Measurements from ENCODE around the gene ZNF536. TPM values are rescaled to one million over a fixed set of nuclear protein-coding genes. Genes with fewer than 3 reads are reported as not detected.

Gene ZNF536
- total RNA-seq, 1 experiment from 2014 or later, result not detected

GRCh38 chr19:30546332-30546731 is 174.1 kb downstream of the ZNF536 start:
- Mint-ChIP-seq H3K9me3 (peaks cover 0 to 4% of the 10 kb centered on the region in 2 experiments; a peak in 1 of 5 replicates), H3K36me3 (ENCODE audit: insufficient read depth in 1 of 3, low read depth in 3 of 3) (peaks cover 0 to 6% (median 2%) of the 10 kb centered on the region in 3 experiments; a peak in 2 of 7 replicates), H3K27ac (peak overlapping the region in 2 of 3 experiments; percentile 87; a peak in 1 of 7 replicates), H3K27me3 (ENCODE audit: low read depth) (no peaks in the 10 kb centered on the region; the same call in 1 of the 2 replicates), H3K4me3 (peak overlapping the region in 1 of 2 experiments; percentile 28; a peak in 1 of 5 replicates), H3K4me1 (peaks cover 22 to 25% of the 10 kb centered on the region in 2 experiments)
- Histone ChIP-seq H3K14ac (ENCODE audit: insufficient read depth, low read length) (no peak overlapping the region), H3K4me2 (ENCODE audit: insufficient read depth, insufficient read length, low read length) (no peak overlapping the region), H2BK120ac (ENCODE audit: low read depth, low read length, poor library complexity, severe bottlenecking) (no peak overlapping the region), H2BK20ac (ENCODE audit: low read depth, low read length, poor library complexity, severe bottlenecking) (no peak overlapping the region), H3K79me1 (ENCODE audit: insufficient read depth, low read depth, low read length, poor library complexity, severe bottlenecking) (no peaks in the 10 kb centered on the region), H4K8ac (replicated peaks; ENCODE audit: insufficient read length, low read depth, low read length) (no peak overlapping the region), H3K4me1 (ENCODE audit: insufficient read depth, low read length) (peaks cover 6% of the 10 kb centered on the region; the same call in 1 of the 2 replicates), H3K23ac (ENCODE audit: insufficient read length, low read depth, low read length) (no peak overlapping the region), H3K27me3 (ENCODE audit: insufficient read depth, low read length) (no peaks in the 10 kb centered on the region; the same call in 1 of the 2 replicates), H2AFZ (ENCODE audit: low read length) (no peak overlapping the region), H4K91ac (ENCODE audit: insufficient read length, low read depth, low read length) (no peak overlapping the region), H3K18ac (ENCODE audit: insufficient read length, low read depth, low read length) (no peak overlapping the region), H3K27ac (ENCODE audit: insufficient read length, low read depth, low read length) (no peak overlapping the region), H3K9me3 (ENCODE audit: control insufficient read depth, low read depth, low read length) (no peaks in the 10 kb centered on the region), H2BK15ac (ENCODE audit: low read depth, low read length) (no peak overlapping the region), H3K79me2 (ENCODE audit: insufficient read depth, low read length) (no peaks in the 10 kb centered on the region), H3K56ac (ENCODE audit: insufficient read length, low read depth, low read length) (no peak overlapping the region), H2BK5ac (ENCODE audit: insufficient read length, low read length) (no peak overlapping the region), H3K9ac (ENCODE audit: extremely low read depth, insufficient read length, low read length) (no peak overlapping the region), H2BK12ac (ENCODE audit: insufficient read length, low read depth, low read length) (no peak overlapping the region), H3K4ac (ENCODE audit: low read depth, low read length) (no peak overlapping the region), H4K5ac (ENCODE audit: insufficient read length, low read depth, low read length) (no peak overlapping the region), H3K23me2 (ENCODE audit: insufficient read length, low read depth, low read length, poor library complexity, severe bottlenecking) (no peaks in the 10 kb centered on the region), H2AK5ac (ENCODE audit: insufficient read length, low read length) (no peak overlapping the region), H4K20me1 (ENCODE audit: control insufficient read depth, insufficient read depth, insufficient read length) (no peaks in the 10 kb centered on the region), H3T11ph (ENCODE audit: low read length) (no peak overlapping the region)
- no peak for DNase-seq
- TF ChIP-seq CTCF (conservative IDR thresholded peaks at IDR 0.05), result no peak
- no CpG with 5 or more reads among the region's 6 CpGs for WGBS (ENCODE audit: extremely low coverage, insufficient read length, low lambda C conversion rate)

Data from H9 (cell line).